OCI-M2 (cell line): ENCODE data around the gene DENND1A.

Experiments used
- DNase-seq: peaks from one replicate; lab custom pipeline; 2025; ENCODE audit not compliant: unreplicated experiment; lab: John Stamatoyannopoulos, UW

Gene DENND1A

DNA sequence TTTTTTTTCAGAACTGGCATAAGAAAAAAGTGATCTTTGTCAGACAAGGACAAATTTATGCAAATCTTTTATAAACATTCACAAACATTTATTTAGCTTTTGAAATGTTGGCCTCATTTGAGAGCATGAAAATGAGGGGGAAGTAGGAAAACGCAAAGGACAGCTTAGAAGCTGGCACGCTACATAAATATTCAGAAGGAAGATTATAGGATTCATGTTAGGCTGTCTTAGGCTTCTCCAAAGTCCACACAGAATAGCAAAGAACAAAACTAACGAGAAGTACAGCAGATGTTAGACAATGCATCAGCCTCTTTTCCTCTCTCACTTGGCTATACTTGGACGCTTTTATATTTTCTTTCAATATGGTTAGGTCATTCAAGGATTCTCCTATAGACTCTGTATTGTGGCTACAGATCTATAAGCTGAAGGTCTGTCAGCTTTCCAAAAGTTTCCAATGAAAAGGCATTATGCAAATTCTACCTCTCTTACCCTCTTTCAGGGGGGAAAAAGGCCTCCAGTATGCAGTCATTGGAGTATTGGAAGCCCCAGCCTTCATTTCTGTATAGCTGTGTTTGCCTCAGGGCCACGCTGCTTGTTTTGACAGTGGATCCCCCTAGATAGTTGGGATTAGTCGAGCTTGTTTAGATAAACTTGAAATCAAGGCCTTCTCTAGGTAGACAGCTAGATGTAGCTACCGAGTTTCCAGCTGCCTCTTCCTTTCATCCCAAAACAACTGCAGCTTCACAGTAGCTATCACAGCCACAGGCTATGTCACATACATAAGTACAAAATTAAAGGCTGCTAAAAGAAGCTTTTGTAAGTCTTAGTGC lies 153.0 kb downstream of the DENND1A start:
- no peak for DNase-seq

- no peak for DNase-seq
These were observed 154.3 kb downstream of the DENND1A start for GRCh38 chr9:123775289-123776284.

DNA sequence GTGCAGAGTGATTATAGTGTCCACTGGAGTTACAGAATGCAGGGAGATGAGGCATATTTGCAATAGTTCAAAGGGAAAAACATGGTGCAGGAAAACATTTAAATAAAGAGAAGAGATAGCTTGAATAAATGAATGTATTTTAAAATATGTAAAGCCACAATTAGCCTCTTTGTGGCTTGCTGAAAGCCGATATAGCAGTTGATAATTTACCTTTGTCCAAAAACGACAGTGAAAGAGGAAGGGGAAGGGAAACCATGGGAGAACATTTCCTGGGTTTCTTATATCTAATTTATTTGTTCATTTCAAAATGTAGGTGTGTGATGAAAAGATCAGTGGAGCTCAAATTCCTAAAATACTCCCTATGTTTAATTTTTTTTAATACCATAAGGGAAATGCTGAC lies 156.1 kb downstream of the DENND1A start:
- DNase-seq = no peak

DNA sequence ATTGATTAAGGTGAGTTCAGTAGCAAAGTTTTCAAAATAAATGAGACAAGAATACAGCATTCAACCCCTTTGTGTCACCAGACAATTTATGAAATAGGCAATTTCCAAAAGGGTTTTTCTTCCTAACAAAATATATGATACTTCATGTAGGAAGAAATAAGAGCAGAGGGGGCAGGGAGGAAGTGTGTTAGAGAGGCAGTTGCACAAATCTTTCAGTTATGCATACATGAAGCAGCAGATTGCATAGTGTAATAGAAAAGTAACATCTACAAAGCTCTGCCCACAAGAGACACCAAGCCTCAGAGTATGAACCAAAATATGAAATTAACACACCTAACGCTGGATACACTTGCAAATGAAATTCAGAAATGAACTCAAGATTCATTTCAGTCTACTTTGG lies 157.0 kb downstream of the DENND1A start:
- no peak for DNase-seq

DNA sequence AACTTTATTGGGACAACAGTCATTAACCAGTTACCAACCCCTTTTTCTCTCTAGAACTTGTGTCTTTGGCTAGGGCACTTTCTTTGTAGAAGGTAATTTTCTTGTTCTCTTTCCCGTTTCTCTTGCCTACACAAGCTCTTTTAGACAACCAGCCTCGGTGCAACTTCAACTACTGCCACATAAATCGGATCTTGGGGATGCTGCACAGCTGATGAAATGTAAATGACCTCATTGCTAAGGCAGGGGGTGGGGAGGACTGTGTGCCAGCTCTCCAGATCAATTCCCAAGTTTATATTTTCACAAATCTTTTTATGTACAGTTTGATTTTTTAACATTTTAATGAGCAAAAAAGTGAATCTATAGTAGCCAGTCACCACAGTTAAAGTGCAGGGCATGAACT lies 157.6 kb downstream of the DENND1A start:
- no peak for DNase-seq

- DNase-seq = no peak
These were observed 158.2 kb downstream of the DENND1A start for GRCh38 chr9:123771690-123772089.

DNA sequence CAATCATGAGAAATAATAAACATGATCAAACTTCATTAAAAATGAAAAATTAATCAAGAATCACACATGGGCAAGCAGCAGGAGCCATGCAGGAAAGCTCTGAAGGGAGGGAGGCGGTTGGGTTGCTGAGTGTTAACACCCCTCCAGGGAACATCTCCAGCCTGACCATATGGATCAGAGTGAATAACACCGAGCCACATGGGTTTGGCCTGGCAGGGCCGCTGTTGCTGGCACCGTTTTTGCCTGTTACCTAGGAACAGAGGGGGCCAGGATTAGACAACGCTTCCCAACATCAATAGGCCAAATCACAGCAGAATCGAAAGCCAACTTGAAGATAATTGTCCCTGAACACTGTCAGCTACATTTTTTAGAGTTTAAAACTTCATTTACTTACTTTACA lies 160.2 kb downstream of the DENND1A start:
- DNase-seq = no peak

DNA sequence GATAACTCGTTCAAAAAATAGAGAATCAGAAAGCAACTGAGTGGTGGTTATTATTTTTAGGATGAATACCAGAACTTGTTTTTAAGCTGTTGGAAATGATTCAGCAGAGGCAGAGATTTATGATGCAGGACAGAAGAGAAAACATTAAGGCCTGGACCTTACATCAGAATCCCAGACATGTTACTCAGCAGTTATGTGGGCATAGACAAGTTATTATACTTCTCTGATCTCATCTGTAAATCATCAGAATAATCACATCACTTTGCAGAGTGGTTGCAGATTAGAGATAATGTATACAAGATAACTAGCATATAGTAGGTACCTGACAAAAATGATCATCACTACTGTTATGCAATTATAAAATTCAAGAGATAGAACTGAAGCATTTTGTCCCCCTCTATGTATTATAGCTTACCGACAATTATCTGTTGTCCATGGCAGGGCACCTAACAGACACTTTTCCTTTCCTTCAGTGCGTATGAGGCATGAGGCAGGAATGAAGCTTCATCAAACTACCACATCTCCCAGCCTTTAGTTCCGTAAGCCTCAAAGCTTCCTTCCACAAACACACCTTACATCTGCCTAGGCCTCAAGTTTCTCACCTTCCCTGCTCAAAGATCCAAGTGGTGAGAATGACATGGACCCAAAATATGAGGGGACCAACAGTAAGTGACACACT lies 165.9 kb downstream of the DENND1A start:
- no peak for DNase-seq

- DNase-seq = no peak
These were observed 167.9 kb downstream of the DENND1A start for GRCh38 chr9:123761905-123762605.

DNA sequence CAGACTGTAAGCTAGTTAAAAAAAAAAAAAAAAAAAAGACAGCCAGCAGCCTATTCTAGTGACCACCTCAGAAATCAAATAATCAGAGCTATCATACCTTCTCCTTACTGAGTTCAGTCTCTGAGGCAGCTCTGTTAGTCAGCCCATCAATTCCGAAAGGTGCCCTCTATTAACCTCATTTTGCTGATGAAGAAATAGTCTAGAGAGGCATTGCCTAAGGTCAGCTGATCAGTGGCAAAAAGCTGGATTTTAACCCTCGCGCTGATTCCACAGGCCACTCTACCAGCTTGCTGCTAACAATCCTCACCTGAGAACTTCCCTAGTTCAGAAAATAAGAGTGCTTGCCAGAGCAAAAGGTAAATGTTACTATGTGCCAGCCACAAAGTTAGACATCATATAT lies 172.0 kb downstream of the DENND1A start:
- no peak for DNase-seq

DNA sequence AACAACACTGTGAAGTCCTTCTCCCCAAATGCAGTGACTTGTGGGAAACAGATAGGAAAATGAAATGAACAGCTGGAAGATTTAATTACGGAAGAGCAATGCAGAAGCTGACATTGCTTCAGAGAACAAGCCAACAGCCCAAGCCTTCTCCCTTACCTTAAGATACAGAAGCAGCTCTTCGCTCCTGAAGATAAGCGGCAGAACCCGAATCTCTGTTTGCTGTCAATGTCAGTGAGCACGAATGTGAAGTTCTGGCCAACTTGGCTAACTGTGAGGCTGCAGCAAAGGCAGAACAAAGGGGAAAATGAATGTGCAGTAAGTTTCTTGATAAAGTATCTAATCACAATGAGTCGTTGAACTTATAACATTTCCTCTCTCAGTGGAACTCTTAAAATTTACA lies 172.4 kb downstream of the DENND1A start:
- DNase-seq = no peak

GRCh38 chr9:123756484-123757106 lies 173.3 kb downstream of the DENND1A start:
- DNase-seq = no peak

- no peak for DNase-seq
These were observed 176.2 kb downstream of the DENND1A start for GRCh38 chr9:123753669-123754258.

- DNase-seq = no peak
These were observed 176.9 kb downstream of the DENND1A start for GRCh38 chr9:123753016-123753415.

DNA sequence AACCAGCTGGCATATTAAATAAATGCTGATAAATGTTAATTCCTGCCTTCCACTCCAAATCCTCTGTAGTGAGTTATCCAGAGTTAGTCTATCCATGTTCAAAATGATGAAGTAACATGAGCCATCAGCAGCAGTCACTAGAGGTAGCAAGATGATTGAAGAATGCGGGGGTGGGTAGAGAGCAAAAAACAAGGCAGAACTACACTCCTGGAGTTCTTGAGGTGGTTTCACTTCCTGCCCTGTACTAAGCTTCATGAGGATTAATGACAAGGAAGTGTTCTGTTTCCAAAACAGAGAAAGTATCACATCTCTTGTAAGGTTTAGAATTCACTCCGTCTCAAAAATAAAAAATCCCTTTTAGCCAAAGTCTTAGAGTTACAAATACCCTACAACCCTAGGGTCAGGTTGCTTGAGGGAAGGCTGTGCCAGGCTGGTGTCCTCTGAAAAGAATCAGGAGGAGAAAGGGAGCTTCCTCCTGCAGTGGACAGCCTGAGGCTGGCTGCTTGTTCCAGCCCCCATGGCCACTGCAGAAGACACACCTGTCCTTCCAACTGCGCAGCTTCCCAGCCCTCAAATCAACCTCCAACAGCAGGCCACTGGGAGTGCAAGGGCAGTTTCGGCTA lies 180.2 kb downstream of the DENND1A start:
- DNase-seq = no peak

GRCh38 chr9:123746765-123747164 lies 183.2 kb downstream of the DENND1A start:
- no peak for DNase-seq

DNA sequence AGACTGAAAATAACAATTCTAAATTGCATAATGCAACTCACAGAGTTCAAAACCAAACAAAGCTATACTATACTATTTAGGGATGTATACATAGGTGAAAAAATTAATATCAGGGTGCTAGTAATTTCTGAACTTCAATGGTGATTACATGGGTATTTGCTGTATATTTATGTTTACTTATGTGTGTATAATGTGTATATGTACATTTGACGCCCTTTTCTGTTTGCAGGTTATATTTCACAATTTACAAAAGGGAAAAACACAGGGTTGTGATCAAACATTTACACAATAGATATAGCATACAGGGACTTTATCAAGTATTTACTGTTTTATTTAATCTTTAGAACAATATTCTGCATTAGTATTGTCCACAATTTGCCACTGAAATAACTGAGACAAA lies 184.0 kb downstream of the DENND1A start:
- DNase-seq = no peak

- DNase-seq = no peak
These were observed 184.5 kb downstream of the DENND1A start for GRCh38 chr9:123745451-123745850.

GRCh38 chr9:123743737-123744136 lies 186.2 kb downstream of the DENND1A start:
- DNase-seq = no peak
